ENCODE data around the gene C7.

Gene C7

DNA sequence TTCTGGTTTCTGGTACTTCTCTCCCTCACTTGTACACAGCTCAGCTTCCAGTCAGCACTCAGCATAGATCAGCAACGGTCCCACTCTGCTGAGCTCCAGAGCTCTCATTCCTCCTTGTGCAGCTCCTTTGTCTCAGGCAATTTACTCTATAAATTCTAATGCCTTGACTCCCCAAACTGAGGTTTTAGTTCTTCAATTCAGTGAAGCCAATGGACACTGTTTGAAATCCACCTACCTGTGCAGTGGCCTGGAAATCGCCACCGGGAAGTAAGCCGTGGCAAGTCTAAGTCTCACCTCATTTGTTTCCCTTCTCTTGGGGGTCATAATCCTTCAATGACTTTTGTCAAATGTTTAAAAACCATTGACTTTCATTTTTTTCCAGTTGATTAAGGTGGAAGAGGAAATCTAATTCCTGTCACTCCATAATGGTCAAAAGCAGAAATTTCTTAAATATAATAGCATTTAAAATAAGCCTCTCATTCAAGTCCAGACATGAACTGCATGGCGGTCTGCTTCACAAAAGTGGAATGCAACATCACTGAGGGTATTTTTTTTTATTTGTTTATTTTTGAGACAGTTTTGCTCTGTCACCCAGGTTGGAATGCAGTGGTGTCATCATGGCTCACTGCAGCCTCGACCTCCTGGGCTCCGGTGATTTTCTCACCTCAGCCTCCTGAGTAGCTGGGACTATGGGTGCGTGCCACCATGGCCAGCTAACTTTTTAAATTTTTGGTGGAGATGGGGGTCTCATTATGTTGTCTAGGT is 79.6 kb downstream of the C7 start:
- H3K4me3 ChIP-seq (ENCODE audit: control insufficient read depth, low read depth, low read length) = no peak overlapping the region
- TF ChIP-seq, protein P1, sequence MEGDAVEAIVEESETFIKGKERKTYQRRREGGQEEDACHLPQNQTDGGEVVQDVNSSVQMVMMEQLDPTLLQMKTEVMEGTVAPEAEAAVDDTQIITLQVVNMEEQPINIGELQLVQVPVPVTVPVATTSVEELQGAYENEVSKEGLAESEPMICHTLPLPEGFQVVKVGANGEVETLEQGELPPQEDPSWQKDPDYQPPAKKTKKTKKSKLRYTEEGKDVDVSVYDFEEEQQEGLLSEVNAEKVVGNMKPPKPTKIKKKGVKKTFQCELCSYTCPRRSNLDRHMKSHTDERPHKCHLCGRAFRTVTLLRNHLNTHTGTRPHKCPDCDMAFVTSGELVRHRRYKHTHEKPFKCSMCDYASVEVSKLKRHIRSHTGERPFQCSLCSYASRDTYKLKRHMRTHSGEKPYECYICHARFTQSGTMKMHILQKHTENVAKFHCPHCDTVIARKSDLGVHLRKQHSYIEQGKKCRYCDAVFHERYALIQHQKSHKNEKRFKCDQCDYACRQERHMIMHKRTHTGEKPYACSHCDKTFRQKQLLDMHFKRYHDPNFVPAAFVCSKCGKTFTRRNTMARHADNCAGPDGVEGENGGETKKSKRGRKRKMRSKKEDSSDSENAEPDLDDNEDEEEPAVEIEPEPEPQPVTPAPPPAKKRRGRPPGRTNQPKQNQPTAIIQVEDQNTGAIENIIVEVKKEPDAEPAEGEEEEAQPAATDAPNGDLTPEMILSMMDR (conservative IDR thresholded peaks at IDR 0.05; ENCODE audit: control insufficient read depth, insufficient read depth, low read depth, low read length) = no peak
- DNase-seq (ENCODE audit: low read depth) = no peak

DNA sequence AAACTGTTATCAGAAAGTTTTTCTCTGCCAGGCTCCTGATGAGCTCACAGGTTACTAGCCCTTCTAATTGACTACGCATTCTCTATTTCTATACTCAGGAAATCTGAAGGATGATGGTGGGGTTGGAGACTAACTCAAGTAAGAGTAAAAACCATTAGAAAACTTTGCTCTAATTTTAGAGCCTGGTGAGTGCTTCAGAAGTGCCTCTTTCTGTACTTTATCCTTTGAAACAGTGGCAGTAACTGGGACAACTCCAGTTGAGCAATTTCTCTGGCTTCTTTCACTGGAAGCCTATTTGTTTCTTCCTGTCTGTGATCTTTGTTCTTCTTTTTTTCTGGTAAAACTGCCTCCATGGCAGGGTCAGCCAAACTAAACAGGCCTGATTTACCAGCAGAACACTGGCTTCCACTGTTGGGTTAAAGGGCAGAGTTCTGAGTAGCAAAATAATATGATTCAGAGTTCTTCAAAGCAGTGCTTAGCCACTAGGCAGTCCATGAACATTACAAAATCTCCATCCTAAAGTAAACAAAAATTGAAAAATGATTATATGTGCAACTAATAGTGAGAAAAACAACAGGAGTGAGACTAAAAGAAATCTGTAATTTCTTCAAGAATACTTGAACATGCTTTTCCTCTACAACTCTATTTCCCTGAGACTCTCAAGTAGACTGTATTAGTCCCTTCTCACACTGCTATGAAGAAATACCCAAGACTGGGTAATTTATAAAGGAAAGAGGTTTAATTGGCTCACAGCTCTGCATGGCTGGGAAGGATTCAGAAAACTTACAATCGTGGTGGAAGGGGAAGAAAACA is 82.1 kb downstream of the C7 start:
- peak; percentile 96 for DNase-seq (ENCODE audit: low read depth)
- H3K4me3 ChIP-seq (ENCODE audit: control insufficient read depth, low read depth, low read length) = no peak overlapping the region
- TF ChIP-seq, protein P1 (conservative IDR thresholded peaks at IDR 0.05; ENCODE audit: control insufficient read depth, insufficient read depth, low read depth, low read length) = no peak

DNA sequence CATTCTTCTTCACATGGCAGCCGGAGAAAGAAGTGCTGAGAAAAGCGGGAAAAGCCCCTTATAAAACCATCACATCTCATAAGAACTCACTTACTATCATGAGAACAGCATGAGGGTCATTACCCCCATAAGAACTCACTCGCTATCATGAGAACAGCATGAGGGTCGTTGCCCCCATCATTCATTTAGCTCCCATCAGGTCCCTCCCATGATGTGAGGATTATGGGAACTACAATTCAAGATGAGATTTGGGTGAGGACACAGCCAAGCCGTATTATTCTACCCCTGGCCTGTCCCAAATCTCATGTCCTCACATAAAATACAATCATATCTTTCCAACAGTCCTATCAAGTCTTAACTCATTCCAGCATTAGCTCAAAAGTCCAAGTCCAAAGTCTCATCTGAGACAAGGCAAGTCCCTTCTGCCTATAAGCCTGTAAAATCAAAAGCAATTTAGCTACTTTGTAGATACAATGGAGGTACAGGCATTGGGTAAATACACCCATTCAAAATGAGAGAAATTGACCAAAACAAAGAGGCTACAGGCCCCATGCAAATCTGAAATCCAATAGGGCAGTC is 82.8 kb downstream of the C7 start:
- TF ChIP-seq, protein P1 (conservative IDR thresholded peaks at IDR 0.05; ENCODE audit: control insufficient read depth, insufficient read depth, low read depth, low read length) = no peak
- H3K4me3 ChIP-seq (ENCODE audit: control insufficient read depth, low read depth, low read length) = no peak overlapping the region
- no peak for DNase-seq (ENCODE audit: low read depth)

DNA sequence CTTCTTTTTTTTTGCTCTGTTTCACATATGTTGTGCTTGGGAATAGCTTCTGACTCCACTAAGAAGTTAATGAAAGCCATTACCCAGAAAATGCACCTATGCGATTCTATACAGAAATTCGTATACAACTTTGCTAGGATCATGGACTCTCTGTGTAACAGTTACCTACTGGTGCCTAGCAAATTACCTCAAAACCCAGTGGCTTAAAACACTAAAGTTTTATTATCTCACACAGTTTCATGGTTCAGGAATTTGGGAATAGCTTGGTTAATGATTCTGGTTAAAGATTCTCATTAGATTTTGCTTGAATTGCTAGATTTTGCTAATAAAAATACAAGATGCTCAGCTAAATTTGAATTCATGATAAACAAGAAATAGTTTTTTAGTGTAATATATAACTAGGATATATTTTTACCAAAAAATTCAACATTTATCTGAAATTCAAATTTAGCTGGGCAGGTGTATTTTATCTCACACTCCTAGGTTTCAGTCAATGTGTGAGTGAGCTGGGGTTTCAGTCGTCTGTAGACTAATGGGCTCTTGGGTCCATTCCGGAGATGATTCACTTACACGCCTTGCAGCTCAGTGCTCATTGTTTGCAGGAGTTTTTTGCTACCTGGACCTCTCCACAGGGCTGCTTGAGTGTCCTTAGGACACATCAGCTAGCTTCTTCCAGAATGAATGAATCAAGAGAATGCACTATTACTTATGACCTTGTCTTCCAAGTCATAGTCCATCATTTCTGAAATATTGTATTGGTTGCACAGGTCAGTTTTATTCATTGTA is 86.7 kb downstream of the C7 start:
- TF ChIP-seq, protein P1 (conservative IDR thresholded peaks at IDR 0.05; ENCODE audit: control insufficient read depth, insufficient read depth, low read depth, low read length) = no peak
- no peak for DNase-seq (ENCODE audit: low read depth)

DNA sequence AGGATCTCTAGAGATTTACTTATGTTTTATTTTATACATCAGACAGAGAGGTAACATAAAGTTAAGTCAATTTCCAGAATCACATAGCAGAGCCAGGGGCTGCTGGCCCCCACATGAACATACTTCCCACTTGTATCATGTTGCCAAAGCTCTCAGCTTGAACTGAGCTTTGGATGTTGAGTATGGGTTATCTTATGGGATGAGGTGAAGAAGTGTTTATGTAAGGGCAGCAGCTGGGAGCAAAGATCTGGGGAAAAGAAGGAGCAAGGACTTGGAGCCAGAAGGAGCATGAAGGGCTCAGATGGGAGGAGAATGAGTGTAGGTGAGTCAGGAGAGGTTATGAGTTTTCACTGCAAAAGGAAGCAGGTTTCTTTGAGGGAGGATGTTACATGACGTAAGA is 89.8 kb downstream of the C7 start:
- TF ChIP-seq, protein P1 (conservative IDR thresholded peaks at IDR 0.05; ENCODE audit: control insufficient read depth, insufficient read depth, low read depth, low read length) = no peak
- no peak overlapping the region for H3K4me3 ChIP-seq (ENCODE audit: control insufficient read depth, low read depth, low read length)
- DNase-seq (ENCODE audit: low read depth) = no peak

More for the DNA sequence above, 86.7 kb downstream of the C7 start:
- H3K4me3 ChIP-seq (ENCODE audit: control insufficient read depth, low read depth, low read length) = no peak overlapping the region

DNA sequence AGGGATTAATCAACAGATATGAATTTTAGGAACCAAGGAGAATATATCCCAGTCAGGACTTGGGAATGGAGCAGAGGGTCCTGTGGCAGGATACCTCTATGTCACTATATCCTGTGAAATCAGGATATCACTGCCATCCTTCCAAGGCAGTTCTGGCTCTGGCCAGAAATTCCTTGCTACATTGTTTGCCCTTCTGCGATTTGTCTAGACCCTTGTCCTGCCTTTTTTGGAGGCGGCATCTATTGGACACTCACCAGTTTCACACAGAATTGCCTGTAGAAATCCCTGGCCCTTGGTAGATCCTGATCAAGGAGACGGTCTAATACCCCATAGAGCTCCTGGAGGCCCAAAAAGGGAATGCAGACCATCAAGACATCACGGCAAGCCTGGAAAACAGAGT is 90.7 kb downstream of the C7 start:
- no peak for DNase-seq (ENCODE audit: low read depth)
- no peak overlapping the region for H3K4me3 ChIP-seq (ENCODE audit: control insufficient read depth, low read depth, low read length)
- TF ChIP-seq, protein P1 (conservative IDR thresholded peaks at IDR 0.05; ENCODE audit: control insufficient read depth, insufficient read depth, low read depth, low read length) = no peak

Data from fibroblast of mammary gland (primary cell).